ENCODE measurements around the gene RABL3. TPM values are rescaled to one million over a fixed set of nuclear protein-coding genes. Genes with fewer than 3 reads are reported as not detected.

Gene RABL3
- total RNA-seq, 1 experiment from 2014 or later: 13.9 TPM

DNA sequence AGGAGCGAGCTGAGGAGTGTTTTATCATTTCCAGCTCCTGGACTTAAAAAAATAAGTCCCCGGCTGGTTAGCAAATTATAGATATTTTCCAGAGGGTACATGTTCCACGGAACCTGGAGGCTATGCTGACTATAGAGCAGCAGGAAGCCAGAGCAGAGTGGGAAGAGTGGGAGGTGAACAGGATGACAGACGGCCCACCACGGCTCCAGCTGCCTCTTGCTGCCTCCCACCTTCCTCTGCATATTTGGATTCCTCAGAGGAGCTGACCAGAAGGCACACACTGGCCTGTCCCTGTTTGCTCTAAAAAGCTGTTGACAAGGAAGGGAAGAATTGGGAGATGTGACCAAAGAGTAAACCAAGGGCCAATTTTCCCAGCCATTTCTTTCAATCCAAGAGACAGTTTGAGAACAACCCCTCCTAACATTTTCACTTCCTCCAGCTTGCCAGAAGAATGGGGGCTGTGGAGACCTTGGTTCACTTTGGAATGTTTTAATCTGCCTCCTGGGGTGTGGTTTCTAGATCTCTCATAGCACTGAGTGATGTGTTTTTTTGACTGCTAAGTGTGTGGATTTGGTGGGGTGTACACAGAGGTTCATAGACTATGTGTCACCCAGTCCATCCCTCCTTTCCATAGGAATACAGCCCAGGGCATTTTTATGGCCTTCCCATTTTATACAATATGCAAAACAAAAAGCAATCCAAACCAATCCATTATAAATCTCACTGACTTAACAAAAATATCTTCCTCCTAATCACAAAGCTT, 97.1 kb downstream of the RABL3 start:
- TF ChIP-seq, protein P1, sequence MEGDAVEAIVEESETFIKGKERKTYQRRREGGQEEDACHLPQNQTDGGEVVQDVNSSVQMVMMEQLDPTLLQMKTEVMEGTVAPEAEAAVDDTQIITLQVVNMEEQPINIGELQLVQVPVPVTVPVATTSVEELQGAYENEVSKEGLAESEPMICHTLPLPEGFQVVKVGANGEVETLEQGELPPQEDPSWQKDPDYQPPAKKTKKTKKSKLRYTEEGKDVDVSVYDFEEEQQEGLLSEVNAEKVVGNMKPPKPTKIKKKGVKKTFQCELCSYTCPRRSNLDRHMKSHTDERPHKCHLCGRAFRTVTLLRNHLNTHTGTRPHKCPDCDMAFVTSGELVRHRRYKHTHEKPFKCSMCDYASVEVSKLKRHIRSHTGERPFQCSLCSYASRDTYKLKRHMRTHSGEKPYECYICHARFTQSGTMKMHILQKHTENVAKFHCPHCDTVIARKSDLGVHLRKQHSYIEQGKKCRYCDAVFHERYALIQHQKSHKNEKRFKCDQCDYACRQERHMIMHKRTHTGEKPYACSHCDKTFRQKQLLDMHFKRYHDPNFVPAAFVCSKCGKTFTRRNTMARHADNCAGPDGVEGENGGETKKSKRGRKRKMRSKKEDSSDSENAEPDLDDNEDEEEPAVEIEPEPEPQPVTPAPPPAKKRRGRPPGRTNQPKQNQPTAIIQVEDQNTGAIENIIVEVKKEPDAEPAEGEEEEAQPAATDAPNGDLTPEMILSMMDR (IDR thresholded peaks at IDR 0.05; ENCODE audit: insufficient read depth in 1 of 2, low read depth in 1 of 2, low read length in 1 of 2, severe bottlenecking in 1 of 2, unreplicated experiment in 1 of 2): no peak
- H3K4me1 ChIP-seq: no peaks in the 10 kb centered on the region
- H3K36me3 ChIP-seq (ENCODE audit: control insufficient read depth, insufficient read depth, low read length): peaks cover 2% of the 10 kb centered on the region
- no peaks in the 10 kb centered on the region for H3K27me3 ChIP-seq (replicated peaks; ENCODE audit: control insufficient read depth, insufficient read depth, low read length)
- H3K4me1 Mint-ChIP-seq (ENCODE audit: low read depth, unreplicated experiment): no peaks in the 10 kb centered on the region
- peaks cover 19% of the 10 kb centered on the region for H3K36me3 Mint-ChIP-seq (ENCODE audit: insufficient read depth, unreplicated experiment)
- no peak for DNase-seq
- no peaks in the 10 kb centered on the region for H3K27me3 Mint-ChIP-seq (ENCODE audit: insufficient read depth, unreplicated experiment)
- no peaks in the 10 kb centered on the region for H3K9me3 ChIP-seq
- H3K4me3 Mint-ChIP-seq (ENCODE audit: unreplicated experiment): no peak overlapping the region
- no peak overlapping the region for H3K27ac Mint-ChIP-seq (ENCODE audit: unreplicated experiment)
- no peaks in the 10 kb centered on the region for H3K9me3 Mint-ChIP-seq (ENCODE audit: unreplicated experiment)
- ChIA-PET CTCF (no interaction called here), POLR2A (no interaction called here)
- BruUV-seq (replicated peaks): no TSS peak
- intact Hi-C loops (cut with micrococcal nuclease; ENCODE audit: unreplicated experiment): no loop called here
- H3K4me3 ChIP-seq (ENCODE audit: low read depth, low read length): no peak overlapping the region

DNA sequence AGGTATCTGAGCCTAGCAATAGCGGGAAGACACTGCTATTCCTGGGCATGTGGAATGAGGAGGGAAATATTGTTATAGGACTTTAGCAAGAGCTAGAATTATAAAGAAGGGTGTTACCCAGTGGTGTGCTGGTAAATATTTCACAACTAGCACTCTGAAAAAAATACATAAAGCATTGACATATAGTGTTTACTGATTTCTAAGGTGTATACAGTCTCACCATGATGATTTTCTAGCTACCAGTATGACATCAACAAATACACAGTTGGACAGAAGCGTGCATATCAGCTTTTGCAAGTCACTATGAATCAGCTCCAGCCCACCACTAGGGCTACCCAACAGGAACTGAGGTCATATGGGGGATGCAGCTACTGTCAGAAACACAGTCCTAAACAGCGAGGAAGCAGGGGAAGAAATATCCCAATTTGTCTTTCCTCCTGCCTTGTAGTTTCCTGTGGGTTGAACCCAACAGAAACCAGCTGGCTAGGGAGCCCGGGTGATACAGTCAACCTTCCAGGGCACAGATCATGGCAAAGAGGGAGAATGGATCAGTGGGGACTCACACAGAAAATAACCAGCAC, 99.9 kb downstream of the RABL3 start:
- POLR2A ChIA-PET: no interaction called here

DNA sequence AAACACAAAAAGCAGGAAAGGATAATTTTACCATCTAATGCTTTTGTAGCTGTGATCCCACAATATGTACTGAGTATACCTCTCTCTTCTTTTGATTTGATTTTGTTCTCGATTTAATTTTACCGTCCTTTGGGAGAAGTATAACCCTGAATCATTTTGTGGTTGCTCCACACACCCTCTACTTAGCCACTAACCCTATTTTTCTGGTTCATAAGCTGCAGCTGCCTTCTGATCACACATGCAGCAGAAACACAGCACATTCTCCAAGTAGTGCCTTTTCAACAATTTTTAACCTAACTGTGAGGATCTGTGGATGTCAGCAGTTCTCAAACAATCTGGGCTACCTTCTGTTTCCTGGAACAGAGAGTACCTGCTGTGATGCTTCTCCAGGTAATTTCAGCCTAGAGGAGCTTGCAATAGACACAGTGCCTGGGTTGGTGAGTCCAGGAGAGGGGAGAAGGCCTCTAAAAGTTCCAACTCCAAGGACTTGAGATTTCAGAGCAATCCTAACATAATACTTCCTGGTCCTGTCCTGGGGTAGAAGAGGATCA, 100.5 kb downstream of the RABL3 start:
- TF ChIP-seq, protein P1 (IDR thresholded peaks at IDR 0.05; ENCODE audit: insufficient read depth in 1 of 2, low read depth in 1 of 2, low read length in 1 of 2, severe bottlenecking in 1 of 2, unreplicated experiment in 1 of 2): no peak
- ChIA-PET POLR2A (no interaction called here), CTCF (no interaction called here)

More for the DNA sequence above, 99.9 kb downstream of the RABL3 start:
- Histone ChIP-seq H3K4me1 (no peaks in the 10 kb centered on the region), H3K27me3 (replicated peaks; ENCODE audit: control insufficient read depth, insufficient read depth, low read length) (no peaks in the 10 kb centered on the region), H3K4me3 (ENCODE audit: low read depth, low read length) (no peak overlapping the region), H3K36me3 (ENCODE audit: control insufficient read depth, insufficient read depth, low read length) (peaks cover 2% of the 10 kb centered on the region), H3K9me3 (no peaks in the 10 kb centered on the region)
- intact Hi-C loops (cut with micrococcal nuclease; ENCODE audit: unreplicated experiment): no loop called here
- H3K9me3 Mint-ChIP-seq (ENCODE audit: unreplicated experiment): no peaks in the 10 kb centered on the region
- TF ChIP-seq, protein P1 (IDR thresholded peaks at IDR 0.05; ENCODE audit: insufficient read depth in 1 of 2, low read depth in 1 of 2, low read length in 1 of 2, severe bottlenecking in 1 of 2, unreplicated experiment in 1 of 2): no peak
- no peak for DNase-seq
- no peak overlapping the region for H3K4me3 Mint-ChIP-seq (ENCODE audit: unreplicated experiment)
- peaks cover 21% of the 10 kb centered on the region for H3K36me3 Mint-ChIP-seq (ENCODE audit: insufficient read depth, unreplicated experiment)
- no TSS peak for BruUV-seq (replicated peaks)
- no peak overlapping the region for H3K27ac Mint-ChIP-seq (ENCODE audit: unreplicated experiment)
- no peaks in the 10 kb centered on the region for H3K27me3 Mint-ChIP-seq (ENCODE audit: insufficient read depth, unreplicated experiment)
- H3K4me1 Mint-ChIP-seq (ENCODE audit: low read depth, unreplicated experiment): no peaks in the 10 kb centered on the region
- CTCF ChIA-PET: no interaction called here

More for the DNA sequence above, 100.5 kb downstream of the RABL3 start:
- Histone ChIP-seq H3K4me1 (no peaks in the 10 kb centered on the region), H3K4me3 (ENCODE audit: low read depth, low read length) (no peak overlapping the region), H3K27me3 (replicated peaks; ENCODE audit: control insufficient read depth, insufficient read depth, low read length) (no peaks in the 10 kb centered on the region), H3K9me3 (no peaks in the 10 kb centered on the region), H3K36me3 (ENCODE audit: control insufficient read depth, insufficient read depth, low read length) (peaks cover 2% of the 10 kb centered on the region)
- Mint-ChIP-seq H3K27ac (ENCODE audit: unreplicated experiment) (no peak overlapping the region), H3K4me1 (ENCODE audit: low read depth, unreplicated experiment) (no peaks in the 10 kb centered on the region), H3K36me3 (ENCODE audit: insufficient read depth, unreplicated experiment) (peaks cover 22% of the 10 kb centered on the region), H3K9me3 (ENCODE audit: unreplicated experiment) (no peaks in the 10 kb centered on the region), H3K4me3 (ENCODE audit: unreplicated experiment) (no peak overlapping the region), H3K27me3 (ENCODE audit: insufficient read depth, unreplicated experiment) (no peaks in the 10 kb centered on the region)
- intact Hi-C loops (cut with micrococcal nuclease; ENCODE audit: unreplicated experiment): no loop called here
- no peak for DNase-seq
- BruUV-seq (replicated peaks): no TSS peak
